HCT116 (cell line): ENCODE results near the gene ZGPAT.

Experiments used
- CTCF ChIP-seq, 3 experiments: fragments of 200-600 bp in 1 of 3; sonication (generic) in 1 of 3; IDR thresholded peaks in 2 of 3; conservative IDR thresholded peaks in 1 of 3; 2 replicates each; pipeline ENCODE4 v1.5.1; 2012 to 2017; ENCODE audit warnings: low read depth in 2 of 3, low read length in 2 of 3, antibody characterized with exemption in 1 of 3, borderline replicate concordance in 1 of 3, control low read depth in 1 of 3, mild to moderate bottlenecking in 1 of 3, mixed read lengths in 1 of 3, mixed run types in 1 of 3, moderate library complexity in 1 of 3; ENCODE audit not compliant: insufficient read depth in 1 of 3
- POLR2A ChIP-seq: IDR thresholded peaks from 2 replicates; pipeline ENCODE4 v1.7.0; 2011; ENCODE audit warnings: borderline replicate concordance; ENCODE audit not compliant: insufficient read depth, insufficient read length; ENCODE audit errors: extremely low read depth
- POLR2AphosphoS5 ChIP-seq: IDR thresholded peaks from 2 replicates; pipeline ENCODE4 v1.6.1; 2011; ENCODE audit warnings: mild to moderate bottlenecking, low read depth, low read length, moderate library complexity
- SP1 ChIP-seq: IDR thresholded peaks from 2 replicates; pipeline ENCODE4 v1.6.1; 2012; ENCODE audit warnings: low read depth
- SRF ChIP-seq: IDR thresholded peaks from 2 replicates; pipeline ENCODE4 v1.6.1; 2012; ENCODE audit warnings: low read depth

- TF ChIP-seq POLR2AphosphoS5 = no peak
- TF ChIP-seq CTCF (IDR thresholded peaks at IDR 0.05 in 2 of 3, conservative IDR thresholded peaks at IDR 0.05 in 1 of 3; ENCODE audit: borderline replicate concordance in 1 of 3, insufficient read depth in 1 of 3, low read depth in 2 of 3, low read length in 2 of 3) = no peak
- TF ChIP-seq SRF = no peak
- TF ChIP-seq POLR2A = no peak
- no peak for TF ChIP-seq SP1
Measured at GRCh38 chr20:63694584-63695423, 13.0 kb upstream of the ZGPAT start.
